ENCODE data around the gene KIAA1217. TPM values are rescaled to one million over a fixed set of nuclear protein-coding genes. Genes with fewer than 3 reads are reported as not detected.

Gene KIAA1217
- total RNA-seq, 1 experiment from 2014 or later: 7.8 TPM

GRCh38 chr10:24239289-24240040, 30.5 kb downstream of the KIAA1217 start:
- no peak overlapping the region for H3K4me2 ChIP-seq (ENCODE audit: low read length)
- RAD21 ChIA-PET (ENCODE audit: low non-redundant PET in 1 of 2, low total read pairs in 2 of 2, uncharacterized antibody in 2 of 2, unreplicated experiment in 2 of 2): no interaction called here
- H3K27ac ChIP-seq (ENCODE audit: low read depth, low read length): no peak overlapping the region
- peaks cover 72% of the 10 kb centered on the region for H3K27me3 ChIP-seq (ENCODE audit: insufficient read depth, low read length)
- no peaks in the 10 kb centered on the region for H3K36me3 ChIP-seq (ENCODE audit: control insufficient read depth in 1 of 2, insufficient read depth in 2 of 2, low read length in 2 of 2)
- ATAC-seq: no peak
- CTCF ChIA-PET: no interaction called here
- no TSS peak for BruUV-seq (replicated peaks)
- DNase-seq (ENCODE audit: low read depth, low spot score): no peak
- no peak for TF ChIP-seq EGR1 (IDR thresholded peaks at IDR 0.05; ENCODE audit: low read depth)
- no peak for TF ChIP-seq EZH2phosphoT487 (IDR thresholded peaks at IDR 0.05; ENCODE audit: borderline replicate concordance)
- no peak for TF ChIP-seq CTCF (IDR thresholded peaks at IDR 0.05 in 2 of 3, conservative IDR thresholded peaks at IDR 0.05 in 1 of 3; ENCODE audit: borderline replicate concordance in 1 of 3, insufficient read depth in 1 of 3, low read depth in 2 of 3, low read length in 2 of 3)
- no peak for TF ChIP-seq FOSL1 (IDR thresholded peaks at IDR 0.05; ENCODE audit: low read depth)
- no peak for TF ChIP-seq POLR2A (IDR thresholded peaks at IDR 0.05; ENCODE audit: borderline replicate concordance, extremely low read depth, insufficient read depth, insufficient read length)
- no peak for TF ChIP-seq CBX3 (IDR thresholded peaks at IDR 0.05; ENCODE audit: low read depth)
- no peak for TF ChIP-seq YY1 (IDR thresholded peaks at IDR 0.05; ENCODE audit: extremely low read depth, insufficient replicate concordance, low read depth, low read length)
- TF ChIP-seq JUND (IDR thresholded peaks at IDR 0.05): no peak
- no peak for TF ChIP-seq POLR2AphosphoS5 (IDR thresholded peaks at IDR 0.05; ENCODE audit: low read depth, low read length)
- TF ChIP-seq TCF7L2 (IDR thresholded peaks at IDR 0.05; ENCODE audit: borderline replicate concordance, extremely low read depth, insufficient read depth, insufficient read length): no peak
- no peak for TF ChIP-seq ELF1 (IDR thresholded peaks at IDR 0.05; ENCODE audit: borderline replicate concordance, low read depth)
- no peak for TF ChIP-seq SIN3A (IDR thresholded peaks at IDR 0.05; ENCODE audit: low read depth)
- TF ChIP-seq SRF (IDR thresholded peaks at IDR 0.05; ENCODE audit: low read depth): no peak
- no peak for TF ChIP-seq RAD21 (IDR thresholded peaks at IDR 0.05; ENCODE audit: low read depth)
- TF ChIP-seq REST (IDR thresholded peaks at IDR 0.05; ENCODE audit: low read depth): no peak
- TF ChIP-seq EZH2 (IDR thresholded peaks at IDR 0.05): no peak
- H3K9ac ChIP-seq (ENCODE audit: low read length): no peak overlapping the region
- POLR2A ChIA-PET: no interaction called here
- H3K79me2 ChIP-seq (ENCODE audit: insufficient read depth, low read length): no peaks in the 10 kb centered on the region
- intact Hi-C loops (cut with micrococcal nuclease): no loop called here
- H3K9me2 ChIP-seq (ENCODE audit: insufficient read depth): no peaks in the 10 kb centered on the region
- H3K4me3 ChIP-seq (replicated peaks in 1 of 2; ENCODE audit: low read depth in 1 of 2, low read length in 2 of 2): no peak overlapping the region
- H3K9me3 ChIP-seq (ENCODE audit: control insufficient read depth in 1 of 2, insufficient read depth in 1 of 2, low read depth in 1 of 2, low read length in 2 of 2): no peaks in the 10 kb centered on the region
- peaks cover 0 to 5% of the 10 kb centered on the region in 2 experiments; a peak in 1 of 4 replicates for H3K4me1 ChIP-seq (ENCODE audit: control insufficient read depth in 1 of 2, insufficient read depth in 2 of 2, low read length in 2 of 2)
- H4K20me1 ChIP-seq (ENCODE audit: insufficient read depth): no peaks in the 10 kb centered on the region
- H2AFZ ChIP-seq (ENCODE audit: low read depth, low read length, poor library complexity, severe bottlenecking): no peak overlapping the region
